Measurements from ENCODE around the gene CNTNAP2.

- TF ChIP-seq TAF1 (conservative IDR thresholded peaks at IDR 0.05) (no peak), CTCF (IDR thresholded peaks at IDR 0.05; ENCODE audit: low read depth, low read length, missing input control) (no peak), MAX (IDR thresholded peaks at IDR 0.05) (no peak), SP1 (IDR thresholded peaks at IDR 0.05) (no peak), ATF3 (IDR thresholded peaks at IDR 0.05) (no peak), YY1 (IDR thresholded peaks at IDR 0.05) (no peak), EGR1 (IDR thresholded peaks at IDR 0.05; ENCODE audit: low read depth in 2 of 2) (no peak), REST (IDR thresholded peaks at IDR 0.05) (no peak), GABPA (IDR thresholded peaks at IDR 0.05 in 1 of 2, conservative IDR thresholded peaks at IDR 0.05 in 1 of 2) (no peak), JUND (IDR thresholded peaks at IDR 0.05) (no peak), FOXA1 (IDR thresholded peaks at IDR 0.05) (no peak), HNF4A (conservative IDR thresholded peaks at IDR 0.05) (no peak), ZBTB33 (IDR thresholded peaks at IDR 0.05) (no peak)
These were observed 2187.4 kb downstream of the CNTNAP2 start for GRCh38 chr7:148304083-148304335.
